CD1c-positive myeloid dendritic cell (primary cell): Measurements from ENCODE around the gene PTPRJ.
A peak's percentile ranks its signal among the peaks of the same experiment; 100 is the strongest.

Experiments used
- DNase-seq: peaks from one replicate; pipeline ENCODE4 v3.0.0-alpha.2; 2016; ENCODE audit errors: extremely low spot score

PTPRJ gene

GRCh38 chr11:48093323-48093722 is 113.0 kb downstream of the PTPRJ start:
- DNase-seq = no peak

- DNase-seq = no peak
These were observed 113.7 kb downstream of the PTPRJ start for GRCh38 chr11:48093795-48094642.

- no peak for DNase-seq
These were observed 114.4 kb downstream of the PTPRJ start for GRCh38 chr11:48094643-48095339.

- no peak for DNase-seq
These were observed 115.6 kb downstream of the PTPRJ start for GRCh38 chr11:48095779-48096470.

- no peak for DNase-seq
These were observed 116.5 kb downstream of the PTPRJ start for GRCh38 chr11:48096588-48097525.

- DNase-seq = no peak
These were observed 117.7 kb downstream of the PTPRJ start for GRCh38 chr11:48098024-48098423.

- no peak for DNase-seq
These were observed 119.6 kb downstream of the PTPRJ start for GRCh38 chr11:48099916-48100446.

GRCh38 chr11:48101044-48101733 is 120.8 kb downstream of the PTPRJ start:
- DNase-seq = no peak

GRCh38 chr11:48101958-48102357 is 121.6 kb downstream of the PTPRJ start:
- DNase-seq = no peak

- DNase-seq = no peak
These were observed 123.5 kb downstream of the PTPRJ start for GRCh38 chr11:48103621-48104567.

GRCh38 chr11:48104568-48104924 is 124.2 kb downstream of the PTPRJ start:
- no peak for DNase-seq

GRCh38 chr11:48105096-48105990 is 125.0 kb downstream of the PTPRJ start:
- no peak for DNase-seq

- DNase-seq = no peak
These were observed 125.8 kb downstream of the PTPRJ start for GRCh38 chr11:48106166-48106565.

- DNase-seq = peak; percentile 92
These were observed 126.9 kb downstream of the PTPRJ start for GRCh38 chr11:48107188-48107704.

GRCh38 chr11:48108231-48109045 is 128.1 kb downstream of the PTPRJ start:
- DNase-seq = peak; percentile 56

GRCh38 chr11:48109046-48109666 is 128.8 kb downstream of the PTPRJ start:
- DNase-seq = peak; percentile 54

GRCh38 chr11:48110509-48110766 is 130.1 kb downstream of the PTPRJ start:
- no peak for DNase-seq
